Lung (tissue), 12 donors: ENCODE data around the gene RERE. TPM values are rescaled to one million over a fixed set of nuclear protein-coding genes. Genes with fewer than 3 reads are reported as not detected.
A peak's percentile ranks its signal among the peaks of the same experiment; 100 is the strongest.

Experiments used
- ATAC-seq: fragments of 200-7000 bp; cut with Tn5 transposase; one replicate; pipeline ENCODE4 v1.9.1; 2020; ENCODE audit warnings: moderate number of reproducible peaks; ENCODE audit not compliant: insufficient read depth, low FRiP score
- DNase-seq, 3 donors: peaks; one replicate each; pipeline ENCODE4 v3.0.0-alpha.2; 2013 to 2017
- H3K27ac ChIP-seq, 2 donors: one replicate each; pipeline ENCODE4 v1.5.1; 2013; ENCODE audit warnings: mild to moderate bottlenecking in 2 of 2, moderate library complexity in 2 of 2, control low read depth in 1 of 2, inconsistent platforms in 1 of 2, low read depth in 1 of 2, low read length in 1 of 2
- H3K27me3 ChIP-seq, 3 donors: one replicate each; pipeline ENCODE4 v1.5.1; 2013; ENCODE audit warnings: low read length in 2 of 3; ENCODE audit not compliant: control insufficient read depth in 3 of 3, insufficient read depth in 3 of 3
- H3K36me3 ChIP-seq, 4 donors: one replicate each; pipeline ENCODE4 v1.5.1; 2013; ENCODE audit warnings: low read length in 4 of 4, mild to moderate bottlenecking in 1 of 4, moderate library complexity in 1 of 4; ENCODE audit not compliant: control insufficient read depth in 4 of 4, insufficient read depth in 4 of 4
- H3K4me1 ChIP-seq, 5 donors: one replicate each; pipeline ENCODE4 v1.5.1; 2013; ENCODE audit warnings: low read length in 5 of 5, mild to moderate bottlenecking in 2 of 5, moderate library complexity in 1 of 5; ENCODE audit not compliant: control insufficient read depth in 5 of 5, insufficient read depth in 5 of 5
- H3K4me3 ChIP-seq: one replicate; pipeline ENCODE4 v1.5.1; 2013; ENCODE audit warnings: mild to moderate bottlenecking, control low read depth, moderate library complexity
- H3K9ac ChIP-seq, 2 donors: one replicate each; pipeline ENCODE4 v1.5.1; 2013; ENCODE audit warnings: low read length in 2 of 2, control low read depth in 1 of 2; ENCODE audit not compliant: insufficient read depth in 1 of 2
- H3K9me3 ChIP-seq, 4 donors: one replicate each; pipeline ENCODE4 v1.5.1; 2013; ENCODE audit warnings: low read length in 3 of 4, mild to moderate bottlenecking in 1 of 4, moderate library complexity in 1 of 4; ENCODE audit not compliant: control insufficient read depth in 4 of 4, insufficient read depth in 3 of 4
- CTCF ChIP-seq: IDR thresholded peaks from 2 replicates; pipeline ENCODE4 v1.5.1; 2012; ENCODE audit warnings: mild to moderate bottlenecking; ENCODE audit errors: control extremely low read depth, extremely low read depth
- WGBS, 2 donors: extraction: QIAGEN DNeasy Blood & Tissue Kit; methylation state at CpG; one replicate each; pipeline ENCODE4 v1.1.7; 2013; 5-methylcytosine and 5-hydroxymethylcytosine counted together
- polyA plus RNA-seq, 2 donors: library from polyadenylated mRNA; stranded (reverse); fragments of 200-250 nt; gene quantifications; one replicate each; pipeline ENCODE4 v1.2.1, GENCODE V29; 2013
- total RNA-seq, 2 donors: library from RNA; depleted of rRNA in 1 of 2; stranded (reverse); fragments of >200 nt in 1 of 2; gene quantifications; one replicate each; pipeline ENCODE4 v1.2.1, GENCODE V29; 2014 to 2021
- donor health status: control.
- donor health status: control.
- donor health status: Bipolar disorder and iron deficiency.
- donor health status: healthy.
- donor health status: DM: yes; HTN: yes; CAD: no.

The RERE gene
- total and polyA plus RNA-seq, 4 donors: 21.7 to 207 (median 57.5) TPM

- Histone ChIP-seq H3K27me3 (no peaks in the 10 kb centered on the region), H3K9ac (peak overlapping the region in 1 of 2 donors; percentile 14), H3K4me1 (peaks cover 18 to 75% (median 46%) of the 10 kb centered on the region in 5 donors), H3K36me3 (peaks cover 4 to 33% (median 16%) of the 10 kb centered on the region in 4 donors), H3K27ac (peak overlapping the region; percentile 24 to 86), H3K9me3 (no peaks in the 10 kb centered on the region), H3K4me3 (peak overlapping the region; percentile 24)
- ATAC-seq: no peak
- TF ChIP-seq CTCF: no peak
- no peak for DNase-seq
These were observed 397.1 kb downstream of the RERE start for GRCh38 chr1:8420318-8420717.

- ATAC-seq (no peak), DNase-seq (no peak)
- Histone ChIP-seq H3K9me3 (no peaks in the 10 kb centered on the region), H3K9ac (peak overlapping the region in 1 of 2 donors; percentile 46), H3K36me3 (peaks cover 4 to 33% (median 16%) of the 10 kb centered on the region in 4 donors), H3K4me1 (peaks cover 16 to 74% (median 45%) of the 10 kb centered on the region in 5 donors), H3K27me3 (no peaks in the 10 kb centered on the region), H3K4me3 (no peak overlapping the region), H3K27ac (peak overlapping the region in 1 of 2 donors; percentile 91)
- TF ChIP-seq CTCF: no peak
- WGBS, 2 donors: 76 to 83% methylated on average over 3 of the region's 3 CpGs
These were observed 397.6 kb downstream of the RERE start for GRCh38 chr1:8419861-8420260.

GRCh38 chr1:8419172-8419571 is 398.3 kb downstream of the RERE start:
- WGBS, 2 donors: 42 to 46% methylated on average over 6 of the region's 6 CpGs
- Histone ChIP-seq H3K4me3 (no peak overlapping the region), H3K27me3 (no peaks in the 10 kb centered on the region), H3K36me3 (peaks cover 4 to 33% (median 16%) of the 10 kb centered on the region in 4 donors), H3K9ac (peak overlapping the region in 1 of 2 donors; percentile 46), H3K9me3 (no peaks in the 10 kb centered on the region), H3K27ac (peak overlapping the region in 1 of 2 donors; percentile 91), H3K4me1 (peaks cover 11 to 70% (median 40%) of the 10 kb centered on the region in 5 donors)
- no peak for ATAC-seq
- DNase-seq: peak in 2 of 3 donors; percentile 44 to 74
- no peak for TF ChIP-seq CTCF

- Histone ChIP-seq H3K9ac (no peak overlapping the region), H3K4me3 (no peak overlapping the region), H3K9me3 (no peaks in the 10 kb centered on the region), H3K36me3 (peaks cover 6 to 35% (median 20%) of the 10 kb centered on the region in 4 donors), H3K27me3 (no peaks in the 10 kb centered on the region), H3K4me1 (peaks cover 16 to 68% (median 40%) of the 10 kb centered on the region in 5 donors), H3K27ac (peak overlapping the region in 1 of 2 donors; percentile 17)
- 68 to 81% methylated on average over 4 of the region's 4 CpGs for WGBS, 2 donors
- ATAC-seq (no peak), DNase-seq (no peak)
- no peak for TF ChIP-seq CTCF
These were observed 399.1 kb downstream of the RERE start for GRCh38 chr1:8418301-8418700.
